Neural crest cell (in vitro differentiated cells): ENCODE measurements around the gene DMRT3. TPM values are rescaled to one million over a fixed set of nuclear protein-coding genes. Genes with fewer than 3 reads are reported as not detected.

Source experiments
- DNase-seq: peaks from one replicate; pipeline ENCODE4 v3.0.0; 2021; ENCODE audit warnings: low read depth, mixed read lengths, low spot score
- H3K27ac Mint-ChIP-seq: one replicate; pipeline ENCODE4 v1.8.0; 2021; ENCODE audit warnings: mild to moderate bottlenecking, mixed read lengths; ENCODE audit not compliant: unreplicated experiment
- H3K27me3 Mint-ChIP-seq: 2 replicates; pipeline ENCODE4 v1.8.0; 2021; ENCODE audit warnings: low read depth, mild to moderate bottlenecking, mixed read lengths
- H3K36me3 Mint-ChIP-seq: 2 replicates; pipeline ENCODE4 v1.8.0; 2021; ENCODE audit warnings: low read depth, mild to moderate bottlenecking, mixed read lengths
- H3K4me1 Mint-ChIP-seq: 2 replicates; pipeline ENCODE4 v1.8.0; 2021; ENCODE audit warnings: mixed read lengths
- H3K4me3 Mint-ChIP-seq: one replicate; pipeline ENCODE4 v1.8.0; 2021; ENCODE audit warnings: mild to moderate bottlenecking, mixed read lengths
- H3K9me3 Mint-ChIP-seq: 2 replicates; pipeline ENCODE4 v1.8.0; 2021; ENCODE audit warnings: mixed read lengths
- CTCF ChIP-seq: fragments of 200-600 bp; sonication (generic); conservative IDR thresholded peaks from 2 replicates; pipeline ENCODE4 v1.5.0; 2021; ENCODE audit warnings: antibody characterized with exemption, mild to moderate bottlenecking
- long read RNA-seq: library from polyadenylated mRNA; unstranded; transcript quantifications from one replicate; pipeline ENCODE4 v2.0.0, GENCODE V29; 2020
- total RNA-seq: library from RNA; stranded (reverse); gene quantifications from 2 replicates; pipeline ENCODE4 v1.2.1, GENCODE V29; 2021

Gene DMRT3
- not detected in 2 replicates for total RNA-seq
- long read RNA-seq, result 0 reads

- H3K4me3 Mint-ChIP-seq, result peak within 1 kb of the TSS; percentile 29
- H3K27me3 Mint-ChIP-seq, result peaks cover 93% of the 10 kb centered on the region
- peak; percentile 26 for DNase-seq
- H3K36me3 Mint-ChIP-seq, result no peaks in the 10 kb centered on the region
- no peak for TF ChIP-seq CTCF
- H3K9me3 Mint-ChIP-seq, result no peaks in the 10 kb centered on the region
- peaks cover 20% of the 10 kb centered on the region for H3K4me1 Mint-ChIP-seq
- no peak within 1 kb of the TSS for H3K27ac Mint-ChIP-seq
Observed at GRCh38 chr9:976258-976942, at the start of gene DMRT3. Gene DMRT3 (plus strand): TSS chr9:976655. CDS start chr9:977002, 347 bp downstream.

GRCh38 chr9:926976-927375 lies 49.5 kb upstream of the DMRT3 start:
- no peaks in the 10 kb centered on the region for H3K4me1 Mint-ChIP-seq
- peaks cover 33% of the 10 kb centered on the region for H3K27me3 Mint-ChIP-seq
- no peak for TF ChIP-seq CTCF
- H3K9me3 Mint-ChIP-seq, result peaks cover 4% of the 10 kb centered on the region
- H3K36me3 Mint-ChIP-seq, result no peaks in the 10 kb centered on the region
- DNase-seq, result no peak
- H3K4me3 Mint-ChIP-seq, result no peak overlapping the region
- no peak overlapping the region for H3K27ac Mint-ChIP-seq

- DNase-seq, result no peak
Observed at GRCh38 chr9:928363-929042, 48.0 kb upstream of the DMRT3 start.

GRCh38 chr9:929719-930118 lies 46.7 kb upstream of the DMRT3 start:
- no peaks in the 10 kb centered on the region for H3K36me3 Mint-ChIP-seq
- peaks cover 4% of the 10 kb centered on the region for H3K9me3 Mint-ChIP-seq
- no peaks in the 10 kb centered on the region for H3K4me1 Mint-ChIP-seq
- no peak overlapping the region for H3K4me3 Mint-ChIP-seq
- H3K27ac Mint-ChIP-seq, result no peak overlapping the region
- no peak for DNase-seq
- H3K27me3 Mint-ChIP-seq, result peaks cover 32% of the 10 kb centered on the region
- no peak for TF ChIP-seq CTCF

More at GRCh38 chr9:928363-929042, 48.0 kb upstream of the DMRT3 start:
- peaks cover 27% of the 10 kb centered on the region for H3K27me3 Mint-ChIP-seq
- H3K4me3 Mint-ChIP-seq, result no peak overlapping the region
- no peak overlapping the region for H3K27ac Mint-ChIP-seq
- no peaks in the 10 kb centered on the region for H3K4me1 Mint-ChIP-seq
- H3K36me3 Mint-ChIP-seq, result no peaks in the 10 kb centered on the region
- peaks cover 4% of the 10 kb centered on the region for H3K9me3 Mint-ChIP-seq
- TF ChIP-seq CTCF, result peak; percentile 67

GRCh38 chr9:933356-933755 lies 43.1 kb upstream of the DMRT3 start:
- H3K27ac Mint-ChIP-seq, result no peak overlapping the region
- no peak overlapping the region for H3K4me3 Mint-ChIP-seq
- no peak for TF ChIP-seq CTCF
- no peak for DNase-seq
- peaks cover 4% of the 10 kb centered on the region for H3K9me3 Mint-ChIP-seq
- no peaks in the 10 kb centered on the region for H3K4me1 Mint-ChIP-seq
- H3K27me3 Mint-ChIP-seq, result peaks cover 51% of the 10 kb centered on the region
- H3K36me3 Mint-ChIP-seq, result no peaks in the 10 kb centered on the region
